Activated CD4-positive, alpha-beta T cell treated with anti-CD3 and anti-CD28 coated beads, Interleukin-2, amount 50 U/mL, for 48 hours (primary cell): ENCODE results near the gene CCDC50.

ENCODE experiments used
- DNase-seq, 2 experiments: peaks; one replicate each; pipeline ENCODE4 v3.0.0-alpha.2; 2020

CCDC50 gene

DNA sequence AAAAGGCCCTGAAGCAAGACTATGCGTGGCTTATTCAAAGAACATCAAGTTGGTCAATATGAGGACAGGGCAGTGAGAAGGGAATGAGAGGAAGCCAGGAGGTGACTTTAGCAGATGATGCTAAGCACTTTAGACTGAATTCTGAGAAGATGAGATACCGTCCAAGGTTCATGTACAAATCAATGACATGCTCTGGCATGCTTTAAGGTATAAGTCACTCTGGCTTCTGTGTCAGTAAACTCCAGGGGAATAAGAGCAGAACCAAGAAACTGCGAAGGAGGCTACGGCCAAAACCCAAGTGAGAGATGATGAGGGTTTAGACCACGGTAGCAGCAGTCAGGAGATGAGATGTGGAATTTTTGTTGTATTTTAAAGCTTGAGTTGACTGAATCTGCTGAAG is 8.9 kb upstream of the CCDC50 start:
- DNase-seq, result no peak

DNA sequence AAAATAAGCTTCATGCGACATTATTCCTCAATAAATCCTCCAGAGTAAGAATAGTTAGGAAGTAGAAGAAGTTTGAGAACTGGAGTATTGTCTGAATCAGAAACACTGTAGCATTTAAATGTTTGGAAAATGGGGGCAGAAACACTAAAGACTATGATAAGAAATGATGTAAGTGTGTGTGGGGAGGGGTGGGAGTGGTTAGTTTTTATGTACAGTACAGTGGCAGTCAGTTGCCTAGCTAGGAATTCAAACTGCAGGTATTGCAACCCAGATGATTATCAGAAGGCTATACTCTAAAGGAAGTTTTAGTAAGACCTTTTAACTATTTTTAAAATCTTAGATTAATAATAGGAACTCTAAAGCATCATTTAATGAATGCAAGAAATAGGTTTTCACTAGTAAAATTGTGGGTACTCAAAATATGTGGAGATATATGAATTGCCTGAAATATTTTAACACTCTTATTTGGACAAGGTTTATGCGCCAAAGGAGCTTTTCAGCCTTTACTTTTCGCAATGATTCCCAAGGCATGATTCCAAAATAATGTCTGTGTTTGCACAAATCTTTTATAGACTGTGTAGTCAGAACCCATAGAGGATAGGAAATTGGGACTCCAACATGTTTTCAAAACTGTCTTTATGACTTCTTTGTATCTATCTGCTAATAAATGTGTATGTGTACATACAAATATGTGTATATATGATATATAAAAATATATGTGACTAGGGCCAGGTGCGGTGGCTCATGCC is 8.0 kb upstream of the CCDC50 start:
- no peak for DNase-seq

DNA sequence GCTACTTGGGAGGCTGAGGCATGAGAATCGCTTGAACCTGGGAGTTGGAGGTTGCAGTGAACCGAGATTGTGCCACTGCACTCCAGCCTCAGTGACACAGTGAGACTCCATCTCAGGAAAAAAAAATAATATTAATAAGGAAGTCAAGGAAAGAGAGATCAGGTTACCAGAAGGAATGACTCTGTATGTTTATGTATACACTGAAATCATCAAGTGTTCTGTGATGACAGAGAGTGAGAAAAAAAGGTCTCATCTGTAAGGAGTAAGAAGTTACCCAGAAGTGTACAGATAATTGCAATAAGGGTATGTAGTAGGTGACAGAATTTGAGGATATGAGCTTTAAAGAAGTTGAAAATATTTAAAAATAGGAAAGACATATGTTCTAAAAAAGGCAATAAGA is 4.3 kb upstream of the CCDC50 start:
- DNase-seq, result no peak

DNA sequence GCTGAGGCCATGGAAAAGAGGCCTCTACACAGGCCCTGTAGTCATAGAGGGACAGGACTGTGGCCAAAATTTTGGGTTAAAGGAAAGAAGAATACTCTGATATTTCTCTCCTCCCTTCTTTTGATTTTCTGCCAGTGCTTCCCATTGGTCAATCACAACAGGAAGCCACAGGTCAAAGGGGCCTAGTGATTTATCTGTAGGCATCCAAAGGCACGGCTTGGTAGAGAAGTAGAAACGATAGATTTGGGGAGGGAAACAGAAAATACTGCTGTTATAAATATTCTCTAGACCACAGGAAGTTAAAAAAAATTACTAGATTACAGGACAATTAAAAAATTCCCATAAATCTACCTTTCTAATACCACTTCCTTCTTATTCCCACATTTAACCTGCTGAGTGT is 1.7 kb upstream of the CCDC50 start:
- DNase-seq, result no peak

DNA sequence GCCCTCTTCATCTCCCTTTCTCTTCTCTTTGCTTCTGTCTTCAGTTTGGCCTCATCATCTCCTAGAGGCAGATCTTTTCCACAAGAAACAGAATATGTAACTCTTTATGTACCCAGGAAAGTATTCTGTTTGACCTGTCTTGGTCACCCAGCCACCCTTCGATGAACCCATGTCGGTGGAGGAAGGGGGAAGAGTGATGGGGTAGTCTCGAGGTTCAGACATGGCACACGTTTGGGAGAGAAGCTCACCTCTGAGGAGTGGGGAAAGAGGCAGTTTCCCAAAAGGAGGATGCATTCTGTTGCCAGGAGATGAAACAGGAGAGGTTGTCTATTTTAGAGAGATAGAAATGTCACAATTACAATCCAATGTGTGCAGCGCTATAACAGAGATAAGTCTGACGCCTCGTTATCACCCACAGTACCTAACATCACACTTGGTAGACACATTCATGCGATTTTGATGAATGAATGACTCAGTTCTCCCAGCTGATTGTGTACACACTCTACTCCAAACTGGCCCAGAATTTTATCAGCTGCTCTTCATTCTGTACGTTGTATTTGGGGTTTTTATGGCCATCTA is 722 bp upstream of the CCDC50 start:
- no peak for DNase-seq

DNA sequence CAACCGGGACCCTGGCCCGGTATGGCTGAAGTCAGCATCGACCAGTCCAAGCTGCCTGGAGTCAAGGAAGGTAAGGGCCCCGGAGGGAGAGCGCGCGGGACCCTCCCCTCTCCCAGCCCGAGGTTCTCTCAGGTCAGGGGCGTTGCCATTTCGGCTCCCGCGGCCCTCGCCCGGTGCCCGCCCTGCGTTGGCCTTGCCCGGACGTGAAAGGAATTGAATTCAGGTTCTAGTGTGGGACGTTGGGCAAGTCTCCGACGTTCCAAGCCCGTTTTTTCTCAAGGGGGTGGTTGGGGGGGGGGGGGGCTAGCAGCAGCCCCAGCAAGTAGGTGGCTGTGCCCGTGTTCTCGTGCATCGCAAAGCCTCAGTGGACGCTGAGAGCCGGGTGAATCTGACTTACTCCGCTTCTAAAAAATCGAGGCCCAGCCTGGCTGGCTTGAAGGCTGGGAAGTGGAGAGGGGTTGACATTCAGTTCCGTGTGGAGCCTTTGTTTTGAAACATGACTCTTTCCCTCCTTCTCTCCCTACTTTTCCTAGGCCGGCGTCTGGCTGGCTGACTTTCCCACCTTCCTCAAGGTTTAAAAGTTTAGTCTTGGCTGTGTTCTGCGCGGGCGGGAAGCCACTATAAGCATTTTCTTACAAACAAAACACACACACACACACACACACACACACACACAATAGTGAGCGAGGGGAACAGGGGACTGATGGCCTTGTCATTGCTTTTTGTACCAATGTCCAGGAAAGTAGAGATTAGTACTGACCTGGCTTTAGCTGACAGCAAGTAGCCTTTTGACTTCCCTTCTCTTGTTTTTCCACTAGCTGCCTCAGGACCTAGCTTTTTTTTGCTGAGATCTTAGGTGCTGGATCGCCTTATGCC is 698 bp downstream of the CCDC50 start, which contains the start of gene UTS2B:
Gene UTS2B, minus strand, starts transcription at position 873 of the 876 bp plus-strand sequence. CDS start 48,337 bp downstream, outside the sequence.
- DNase-seq, result peak; percentile 20 to 22

DNA sequence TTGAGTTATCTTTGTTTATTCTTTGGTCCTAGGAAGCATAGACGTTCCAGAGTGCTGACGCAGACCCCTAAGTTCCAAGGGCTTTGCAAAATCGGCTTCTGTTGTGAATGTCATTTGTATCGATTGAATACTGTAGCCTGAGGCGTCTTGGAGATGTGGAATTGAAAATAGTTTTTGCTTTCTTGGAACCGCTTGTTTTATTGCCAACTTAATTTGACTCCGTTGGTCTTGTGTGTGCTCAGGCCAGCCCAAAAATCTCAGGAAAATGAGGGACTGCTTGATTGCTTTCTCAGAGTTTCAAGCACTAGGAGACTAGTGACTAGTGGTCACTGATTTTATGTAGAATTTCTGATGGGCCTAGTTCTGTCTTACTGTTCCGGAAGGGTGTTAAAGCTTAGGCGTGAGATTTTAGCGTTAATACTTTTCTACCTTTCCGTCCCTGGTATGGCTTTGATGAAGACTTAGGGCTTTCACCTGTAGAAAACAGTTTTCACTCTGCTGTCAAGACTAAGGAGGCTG is 1.4 kb downstream of the CCDC50 start:
- DNase-seq, result no peak

DNA sequence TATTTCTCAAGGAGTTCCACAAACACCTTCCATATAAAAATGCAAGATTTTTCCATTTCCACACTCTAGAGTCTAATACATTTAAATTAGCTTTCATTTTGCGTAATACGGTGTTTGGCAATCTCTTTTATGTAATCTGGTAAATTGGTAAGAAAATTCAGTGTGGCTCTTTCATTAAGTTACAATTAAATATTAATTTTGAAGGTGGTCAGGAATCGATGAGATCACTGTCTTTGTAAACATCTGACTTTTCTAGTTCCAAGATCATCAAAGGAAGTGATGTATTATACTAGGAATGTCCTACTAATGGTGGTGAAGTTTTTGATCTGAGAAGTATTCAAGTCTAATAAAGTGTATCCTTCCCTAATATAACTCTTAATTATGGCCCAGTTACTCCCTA is 2.2 kb downstream of the CCDC50 start:
- DNase-seq, result no peak

DNA sequence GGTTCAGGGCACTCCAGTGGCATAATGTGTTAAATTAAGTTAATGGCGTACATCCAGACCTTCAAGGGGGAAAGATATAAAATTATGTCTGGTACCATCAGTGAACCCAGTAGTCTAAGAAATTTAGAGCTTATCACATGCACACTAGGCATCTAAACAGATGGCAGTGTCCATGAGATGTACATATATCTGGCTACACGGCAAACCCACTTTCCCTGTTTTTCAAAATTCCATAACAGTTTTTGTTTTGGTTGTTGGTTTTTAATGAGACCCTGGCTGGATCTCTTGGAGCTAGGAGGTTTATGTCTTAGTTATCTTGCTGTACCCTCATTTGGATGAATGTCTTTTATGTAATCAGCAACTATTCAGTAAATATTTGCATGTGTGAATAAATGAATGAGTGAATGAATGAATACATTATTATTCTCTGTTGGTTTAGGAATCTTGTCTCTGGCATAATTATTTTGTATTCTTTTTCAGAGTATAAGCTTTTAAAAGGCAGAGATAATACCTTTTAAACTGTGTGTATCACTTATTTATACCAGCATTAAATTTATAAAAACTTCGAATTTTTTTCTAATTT is 4.2 kb downstream of the CCDC50 start:
- DNase-seq, result no peak

DNA sequence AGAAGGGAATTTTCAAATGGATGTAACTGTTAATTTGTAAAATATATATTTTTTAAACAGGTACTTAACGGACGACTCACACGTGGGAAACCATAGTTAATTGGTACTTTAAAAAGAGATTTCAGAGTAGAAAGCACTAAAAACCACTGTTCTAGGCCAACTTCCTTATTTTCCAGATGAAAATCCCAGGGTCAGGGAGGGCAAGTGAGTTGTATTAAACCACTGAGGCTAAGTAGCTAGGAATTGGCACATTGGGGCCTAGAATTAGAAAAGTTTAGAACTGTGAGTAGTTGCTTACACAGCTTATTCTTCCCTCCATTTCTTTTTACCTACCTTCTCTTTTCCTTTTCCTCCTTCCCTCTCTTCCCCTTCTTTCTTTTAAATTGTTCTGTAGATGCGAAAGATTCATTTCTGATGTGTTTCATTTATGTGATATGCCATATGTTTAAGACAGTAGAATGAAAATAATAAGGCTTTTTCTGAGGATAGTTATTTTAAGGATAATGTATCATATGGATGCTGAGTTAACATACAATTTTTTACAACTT is 5.2 kb downstream of the CCDC50 start:
- DNase-seq, result no peak

DNA sequence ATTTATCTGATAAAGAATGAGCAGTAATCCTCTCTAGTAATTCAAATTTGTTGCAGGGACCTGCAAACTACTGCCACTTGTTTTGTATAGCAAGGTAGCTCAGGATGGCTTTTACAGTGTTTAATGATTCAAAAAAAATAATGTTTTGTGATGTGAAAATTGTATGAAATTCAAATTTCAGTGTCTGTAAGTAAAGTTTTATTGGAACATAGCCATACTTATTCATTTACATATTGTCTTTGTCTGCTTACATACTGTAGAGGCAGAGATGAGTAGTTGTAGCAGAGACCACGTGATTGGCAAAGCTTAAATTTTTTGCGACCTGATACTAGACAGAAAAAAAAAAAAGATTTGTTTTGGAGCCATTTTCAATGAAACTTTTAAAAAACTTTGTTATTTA is 7.6 kb downstream of the CCDC50 start:
- no peak for DNase-seq

DNA sequence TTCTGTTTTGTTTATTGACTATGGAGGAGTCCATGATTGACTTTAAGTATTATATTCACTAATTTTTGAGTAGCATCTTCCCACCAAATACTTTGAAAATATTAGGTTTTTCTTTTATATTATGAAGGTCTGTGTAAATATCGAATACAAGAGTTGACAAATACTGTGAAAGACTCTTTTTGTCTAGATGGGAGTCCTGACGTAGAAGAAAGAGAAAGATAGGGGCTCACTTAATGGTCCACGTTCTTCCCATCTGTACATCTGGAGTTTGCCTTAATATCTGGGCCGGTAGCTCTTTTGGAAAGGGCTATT is 8.9 kb downstream of the CCDC50 start:
- DNase-seq, result no peak

DNA sequence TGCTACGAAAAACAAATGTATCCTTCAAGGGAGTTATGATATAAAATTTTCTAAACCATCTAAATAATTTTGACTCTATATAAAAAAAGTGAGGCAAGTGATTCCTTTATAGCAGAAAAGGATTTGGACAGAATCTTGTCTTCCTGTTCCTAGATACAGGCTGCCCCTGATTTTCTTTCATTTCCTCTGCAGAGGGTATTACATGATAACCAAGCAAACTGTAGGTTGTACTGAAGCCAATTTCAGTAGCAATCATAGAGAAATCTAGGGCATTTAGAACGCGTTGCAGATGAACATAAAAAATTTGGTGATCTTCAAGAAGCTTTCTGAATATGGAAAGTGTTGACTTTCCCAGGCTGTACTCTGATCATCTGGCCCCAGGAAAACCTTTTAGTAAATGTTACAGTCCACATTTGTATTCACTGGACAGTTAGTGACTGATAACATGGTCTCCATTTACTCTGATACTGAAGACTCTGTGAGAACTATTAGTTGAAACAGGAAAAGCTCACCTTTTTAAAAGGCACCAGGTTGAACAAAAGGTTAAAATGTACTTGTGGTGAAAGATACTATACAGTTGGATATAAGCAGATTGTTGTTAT is 10.2 kb downstream of the CCDC50 start:
- DNase-seq, result no peak

DNA sequence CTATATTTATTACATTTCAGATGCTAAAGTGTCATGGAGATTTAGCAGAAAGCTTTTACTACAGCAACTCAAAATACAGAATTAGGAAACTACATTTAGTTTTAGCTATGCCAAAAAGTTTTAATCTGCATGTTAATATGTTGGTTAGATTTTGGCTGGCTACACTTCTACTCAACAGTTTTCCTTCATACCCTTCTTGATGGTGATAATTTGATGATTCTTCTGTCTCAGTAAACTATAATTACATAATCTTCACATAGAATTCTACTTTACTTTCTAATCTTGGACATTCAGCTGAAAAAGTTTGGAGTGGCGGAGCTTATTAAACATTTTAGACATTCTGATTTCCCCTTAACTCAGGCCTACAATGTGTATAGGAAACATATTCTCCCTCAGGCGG is 11.2 kb downstream of the CCDC50 start:
- no peak for DNase-seq

DNA sequence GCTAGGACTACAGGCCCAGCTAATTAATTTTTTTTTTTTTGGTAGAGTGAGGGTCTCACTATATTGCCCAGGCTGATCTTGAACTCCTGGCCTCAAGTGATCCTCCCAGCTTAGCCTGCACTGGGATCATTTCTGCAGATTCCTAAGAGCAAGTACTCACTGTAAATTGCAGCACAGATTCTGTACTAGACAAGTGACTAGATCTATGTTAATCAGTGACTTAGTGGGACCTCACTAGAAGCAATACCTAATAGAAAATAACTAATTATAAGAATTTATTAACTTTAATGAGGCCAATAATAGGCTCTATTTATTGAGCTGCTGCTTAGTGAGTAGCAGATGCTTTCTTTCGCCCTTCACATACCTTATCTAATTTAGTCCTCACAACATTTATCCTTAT is 11.8 kb downstream of the CCDC50 start:
- DNase-seq, result no peak

DNA sequence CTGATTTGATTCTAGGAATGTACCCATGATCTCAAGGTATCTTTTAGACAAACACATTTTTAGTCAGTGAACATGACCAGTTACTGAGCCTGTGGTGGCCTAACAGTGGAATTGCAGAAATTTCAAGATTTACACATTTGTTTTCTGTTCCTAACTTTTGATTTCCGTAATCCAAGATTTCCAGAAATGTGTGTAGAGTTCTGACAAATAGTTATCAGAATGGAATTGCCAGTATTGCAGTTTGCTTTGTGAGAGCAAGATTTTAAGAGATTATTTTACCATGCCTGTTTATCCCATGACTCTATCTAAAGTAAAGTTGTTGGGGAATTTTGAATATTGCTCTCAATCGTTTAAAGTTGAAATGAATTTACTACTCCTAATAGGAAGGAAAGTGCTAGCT is 12.8 kb downstream of the CCDC50 start:
- no peak for DNase-seq

DNA sequence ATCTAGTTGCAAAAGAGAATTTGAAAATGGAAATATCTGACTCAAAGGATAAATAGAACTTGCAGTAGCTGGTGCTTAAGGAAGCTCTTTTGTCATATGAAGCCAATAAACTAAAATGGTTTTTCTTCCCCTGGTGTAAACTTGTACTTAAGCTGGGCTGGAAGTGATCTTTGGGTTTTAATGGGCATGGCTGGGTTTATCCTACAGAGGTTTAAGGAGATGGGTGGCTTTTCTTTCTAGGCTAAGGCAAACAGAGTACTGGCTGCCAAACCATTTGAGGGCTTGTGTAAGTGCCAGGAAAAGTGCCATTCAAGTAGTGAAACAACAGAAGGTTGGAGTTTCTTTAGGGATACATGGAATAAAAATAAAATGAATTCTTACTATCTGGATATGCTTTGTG is 13.2 kb downstream of the CCDC50 start:
- no peak for DNase-seq

DNA sequence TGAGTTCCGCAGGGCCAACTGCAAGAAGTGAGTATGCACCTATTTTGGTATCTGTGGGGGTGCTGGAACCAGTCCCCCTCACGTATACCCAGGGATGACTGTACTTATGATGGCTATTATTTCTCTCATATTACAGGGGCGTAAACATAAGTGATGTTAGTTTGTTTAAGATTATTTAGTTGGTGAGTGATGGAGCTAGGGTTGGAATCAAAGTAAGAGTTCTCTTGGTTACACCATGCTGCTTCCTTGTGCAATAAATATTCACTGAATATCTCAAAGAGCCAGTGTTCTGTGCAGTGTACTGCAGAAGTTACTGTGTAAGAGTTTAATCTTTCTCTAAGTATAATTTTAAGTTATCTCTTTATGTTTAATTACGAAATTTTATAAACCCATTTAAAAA is 13.9 kb downstream of the CCDC50 start:
- DNase-seq, result no peak

DNA sequence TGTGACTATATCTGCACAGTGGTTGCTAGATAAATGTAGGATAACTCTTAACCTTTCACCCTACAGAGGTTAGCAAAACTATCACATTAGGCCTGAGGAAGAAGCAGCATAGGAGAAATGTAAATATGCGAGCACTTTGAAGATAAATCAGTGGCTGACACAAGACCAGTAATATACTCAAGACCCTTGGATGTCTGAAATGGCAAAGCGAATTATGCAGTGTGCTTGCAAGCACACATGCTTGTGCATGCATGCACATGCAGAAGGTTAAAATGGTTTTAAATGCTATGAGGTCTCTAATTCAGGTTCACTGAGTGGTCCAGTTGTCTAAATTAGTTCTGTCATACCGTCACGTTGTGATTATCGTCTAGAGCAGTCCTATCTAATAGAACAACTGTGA is 14.7 kb downstream of the CCDC50 start:
- DNase-seq, result no peak

DNA sequence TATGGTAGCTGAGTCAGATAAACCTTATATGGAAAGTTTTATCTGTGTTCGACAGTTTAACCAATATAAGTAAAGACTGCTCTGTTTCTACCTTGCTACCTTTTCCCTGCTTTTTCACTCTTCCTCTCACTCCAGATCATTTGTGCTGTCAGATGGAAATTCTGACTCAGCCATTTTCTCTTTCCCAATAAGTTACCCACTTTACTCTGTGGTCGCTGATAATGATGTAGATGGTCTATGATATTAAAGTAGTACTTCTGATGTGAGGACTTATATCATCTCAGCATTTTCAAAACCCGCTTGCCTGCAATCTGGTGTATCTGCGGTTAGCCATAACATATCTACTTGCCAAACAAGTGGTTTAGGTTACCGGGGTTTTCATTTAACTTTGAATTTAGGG is 16.1 kb downstream of the CCDC50 start:
- DNase-seq, result no peak

DNA sequence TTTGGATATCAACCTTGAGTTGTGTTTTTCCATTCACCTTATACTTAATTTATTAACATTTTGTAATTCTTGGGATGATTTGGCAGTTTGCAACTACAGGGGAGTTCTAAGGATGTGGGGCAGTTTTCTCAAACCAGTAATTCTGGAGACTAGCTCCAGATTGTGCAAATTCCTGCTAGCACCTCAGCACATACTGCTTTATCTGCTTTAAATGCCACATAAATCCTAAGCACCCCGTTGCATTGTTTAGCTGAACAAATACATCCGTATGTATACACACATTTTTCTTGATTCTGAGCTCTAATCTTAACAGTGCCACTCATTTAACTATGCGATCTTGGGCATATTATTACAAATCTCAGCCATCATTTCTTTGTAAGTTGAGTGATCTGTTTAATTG is 18.0 kb downstream of the CCDC50 start:
- DNase-seq, result no peak

DNA sequence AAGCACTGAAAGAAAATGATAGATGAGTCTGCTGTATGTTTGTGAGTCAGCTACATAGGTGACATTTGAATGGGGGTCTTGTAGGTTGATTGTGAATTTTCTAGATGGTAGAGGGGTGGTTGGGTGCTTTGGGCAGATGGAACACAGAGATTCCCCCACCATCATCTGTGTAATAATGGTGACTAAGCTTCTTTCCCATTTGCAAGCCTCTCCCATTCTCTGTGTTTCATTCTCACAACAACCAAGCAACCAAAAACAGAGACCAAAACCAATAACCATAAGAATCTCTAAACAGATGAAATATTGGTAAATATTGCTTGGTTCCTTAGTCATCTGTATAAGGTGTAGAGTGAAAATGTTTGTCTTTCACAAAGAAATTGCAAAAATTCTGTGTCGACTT is 18.9 kb downstream of the CCDC50 start:
- no peak for DNase-seq
